Measurements from ENCODE around the gene NCKAP5L.

NCKAP5L gene

GRCh38 chr12:49811136-49811535 lies 17.1 kb downstream of the NCKAP5L start:
- DNase-seq (ENCODE audit: low read depth): no peak
- TF ChIP-seq, protein P1, sequence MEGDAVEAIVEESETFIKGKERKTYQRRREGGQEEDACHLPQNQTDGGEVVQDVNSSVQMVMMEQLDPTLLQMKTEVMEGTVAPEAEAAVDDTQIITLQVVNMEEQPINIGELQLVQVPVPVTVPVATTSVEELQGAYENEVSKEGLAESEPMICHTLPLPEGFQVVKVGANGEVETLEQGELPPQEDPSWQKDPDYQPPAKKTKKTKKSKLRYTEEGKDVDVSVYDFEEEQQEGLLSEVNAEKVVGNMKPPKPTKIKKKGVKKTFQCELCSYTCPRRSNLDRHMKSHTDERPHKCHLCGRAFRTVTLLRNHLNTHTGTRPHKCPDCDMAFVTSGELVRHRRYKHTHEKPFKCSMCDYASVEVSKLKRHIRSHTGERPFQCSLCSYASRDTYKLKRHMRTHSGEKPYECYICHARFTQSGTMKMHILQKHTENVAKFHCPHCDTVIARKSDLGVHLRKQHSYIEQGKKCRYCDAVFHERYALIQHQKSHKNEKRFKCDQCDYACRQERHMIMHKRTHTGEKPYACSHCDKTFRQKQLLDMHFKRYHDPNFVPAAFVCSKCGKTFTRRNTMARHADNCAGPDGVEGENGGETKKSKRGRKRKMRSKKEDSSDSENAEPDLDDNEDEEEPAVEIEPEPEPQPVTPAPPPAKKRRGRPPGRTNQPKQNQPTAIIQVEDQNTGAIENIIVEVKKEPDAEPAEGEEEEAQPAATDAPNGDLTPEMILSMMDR (IDR thresholded peaks at IDR 0.05; ENCODE audit: low read depth, low read length, missing control alignments): no peak
- no peak overlapping the region for H3K4me3 ChIP-seq (ENCODE audit: low read depth, low read length)

DNA sequence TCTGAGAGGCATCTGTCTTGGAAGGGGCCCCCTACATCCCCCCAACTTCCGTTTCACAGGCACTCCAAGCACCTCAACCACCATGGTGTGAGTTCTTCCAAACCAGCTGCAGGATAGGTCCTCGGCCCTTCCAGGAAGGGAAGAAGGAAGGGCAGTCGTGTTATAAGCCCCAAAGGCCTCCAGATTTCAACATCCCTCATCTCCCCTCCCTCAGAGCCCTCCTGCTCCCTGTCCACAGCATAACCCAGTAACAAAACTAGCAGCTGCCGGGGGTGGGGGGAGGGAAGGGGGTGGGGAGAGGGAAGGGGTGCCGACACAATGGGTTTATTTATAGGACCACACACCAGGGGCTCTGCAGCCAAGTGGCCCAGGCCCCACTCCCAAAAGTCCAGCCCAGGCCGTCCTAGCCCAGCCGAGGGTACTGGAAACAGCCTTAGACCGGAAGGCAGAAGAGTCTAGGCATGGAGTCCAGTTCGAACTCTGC lies 18.3 kb downstream of the NCKAP5L start:
- TF ChIP-seq, protein P1 (IDR thresholded peaks at IDR 0.05; ENCODE audit: low read depth, low read length, missing control alignments): no peak
- H3K4me3 ChIP-seq (ENCODE audit: low read depth, low read length): no peak overlapping the region
- DNase-seq (ENCODE audit: low read depth): no peak

DNA sequence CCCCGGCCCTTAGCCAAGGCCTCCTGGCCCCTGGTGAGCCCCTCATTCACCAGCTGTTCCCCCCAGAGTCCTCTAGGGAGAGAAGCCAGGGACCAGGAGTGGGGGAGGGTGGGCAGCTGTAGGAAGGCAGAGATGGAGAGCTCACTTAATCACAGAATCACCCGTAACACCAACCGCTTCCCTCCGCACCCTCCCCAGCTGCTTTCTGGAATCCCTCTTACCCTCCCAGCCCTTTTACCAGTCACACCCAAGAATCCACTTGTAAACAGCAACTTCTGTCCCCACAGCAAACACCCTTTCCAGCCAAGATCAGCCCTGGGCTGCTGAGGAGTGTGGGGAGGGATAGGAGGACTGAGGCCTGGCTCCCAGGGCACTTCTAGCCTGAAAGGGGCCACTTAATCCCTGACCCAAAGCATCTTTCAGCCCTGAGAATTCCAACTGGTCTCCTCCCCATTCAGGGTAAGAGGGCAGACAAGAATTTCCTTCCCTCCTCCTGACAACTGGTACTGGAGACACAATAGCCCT lies 18.8 kb downstream of the NCKAP5L start:
- no peak overlapping the region for H3K4me3 ChIP-seq (ENCODE audit: low read depth, low read length)
- DNase-seq (ENCODE audit: low read depth): no peak
- TF ChIP-seq, protein P1 (IDR thresholded peaks at IDR 0.05; ENCODE audit: low read depth, low read length, missing control alignments): no peak

DNA sequence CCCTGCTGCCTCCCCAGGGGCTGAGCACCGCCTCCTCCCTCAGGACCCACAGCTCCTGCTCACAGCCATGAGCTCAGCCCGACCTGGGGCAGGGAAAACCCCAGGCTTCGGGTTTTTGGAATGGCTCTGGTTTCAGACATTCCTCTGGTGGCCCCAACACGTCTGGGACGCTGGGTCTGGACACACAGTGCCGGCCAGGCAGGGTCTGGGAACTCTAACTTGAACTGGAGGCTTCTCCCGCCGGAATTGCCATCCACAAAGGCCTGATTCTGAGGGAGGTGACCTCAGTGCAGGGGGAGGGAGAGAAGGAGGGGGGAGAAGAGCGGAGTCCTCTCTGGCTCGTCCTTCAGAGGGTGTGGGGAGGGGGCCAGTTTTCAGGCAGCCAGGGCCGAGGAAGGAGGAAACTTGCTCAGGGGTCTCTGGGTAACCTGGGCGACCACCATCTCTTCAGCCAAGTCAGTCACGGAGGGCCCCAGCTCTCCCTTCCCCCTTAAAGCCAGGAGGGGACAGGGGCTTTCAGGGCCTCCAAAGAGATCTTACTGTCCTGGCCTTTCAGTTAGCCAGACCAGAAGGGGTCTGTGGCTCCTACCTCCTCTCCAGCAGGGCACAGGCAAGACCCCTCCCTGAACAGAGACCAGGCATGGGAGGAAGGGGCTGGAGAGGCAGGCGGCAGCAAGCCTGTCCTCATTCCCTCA lies 19.4 kb downstream of the NCKAP5L start:
- H3K4me3 ChIP-seq (ENCODE audit: low read depth, low read length): no peak overlapping the region
- DNase-seq (ENCODE audit: low read depth): no peak
- TF ChIP-seq, protein P1 (IDR thresholded peaks at IDR 0.05; ENCODE audit: low read depth, low read length, missing control alignments): no peak

DNA sequence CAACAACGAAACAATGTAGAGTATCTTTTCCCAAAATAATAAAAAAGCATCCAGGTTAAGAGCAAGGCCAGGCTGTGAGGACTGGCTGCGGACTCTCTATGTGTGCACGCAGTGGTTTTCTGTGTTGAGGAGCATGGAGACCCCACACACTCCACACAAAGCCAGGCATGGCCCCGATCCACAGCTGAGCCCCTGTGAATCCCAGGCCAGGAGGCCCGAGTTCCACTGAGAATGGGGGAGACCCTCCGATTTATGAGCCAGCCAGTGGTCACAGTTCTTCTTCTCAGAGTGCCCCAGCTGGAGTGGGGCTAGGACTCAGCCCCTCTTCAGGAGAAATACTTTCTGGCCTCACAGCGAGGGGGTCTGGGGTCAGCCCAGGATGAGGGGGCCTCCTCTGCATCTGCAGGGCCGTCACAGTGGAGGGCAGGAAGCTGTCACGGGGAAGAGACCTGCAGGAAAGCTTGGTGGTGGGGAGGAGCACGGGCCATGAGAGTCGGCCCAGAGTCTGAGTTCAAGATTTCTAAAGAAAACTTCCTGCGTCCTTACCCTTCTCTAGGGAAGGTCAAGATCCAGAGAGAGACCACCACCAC lies 20.1 kb downstream of the NCKAP5L start:
- no peak overlapping the region for H3K4me3 ChIP-seq (ENCODE audit: low read depth, low read length)
- TF ChIP-seq, protein P1 (IDR thresholded peaks at IDR 0.05; ENCODE audit: low read depth, low read length, missing control alignments): no peak
- DNase-seq (ENCODE audit: low read depth): no peak

GRCh38 chr12:49806877-49807276 lies 21.3 kb downstream of the NCKAP5L start:
- TF ChIP-seq, protein P1 (IDR thresholded peaks at IDR 0.05; ENCODE audit: low read depth, low read length, missing control alignments): no peak
- DNase-seq (ENCODE audit: low read depth): no peak
- no peak overlapping the region for H3K4me3 ChIP-seq (ENCODE audit: low read depth, low read length)

Data from GM12864 (cell line).